Type B pancreatic cell (in vitro differentiated cells): ENCODE data around the gene EFNA5. TPM values are rescaled to one million over a fixed set of nuclear protein-coding genes. Genes with fewer than 3 reads are reported as not detected.

Experiments
- DNase-seq: peaks from one replicate; pipeline ENCODE4 v3.0.0; 2021; ENCODE audit warnings: mixed read lengths; ENCODE audit not compliant: unreplicated experiment; ENCODE audit errors: extremely low spot score
- H3K27ac Mint-ChIP-seq: 2 replicates; pipeline ENCODE4 v1.8.0; 2021; ENCODE audit warnings: mild to moderate bottlenecking, mixed read lengths
- H3K27me3 Mint-ChIP-seq: 2 replicates; pipeline ENCODE4 v1.8.0; 2021; ENCODE audit warnings: mixed read lengths
- H3K36me3 Mint-ChIP-seq: 2 replicates; pipeline ENCODE4 v1.8.0; 2021; ENCODE audit warnings: mixed read lengths
- H3K4me1 Mint-ChIP-seq: one replicate; pipeline ENCODE4 v1.8.0; 2021; ENCODE audit warnings: mixed read lengths; ENCODE audit not compliant: unreplicated experiment
- H3K4me3 Mint-ChIP-seq: 2 replicates; pipeline ENCODE4 v1.8.0; 2021; ENCODE audit warnings: mild to moderate bottlenecking, mixed read lengths
- H3K9me3 Mint-ChIP-seq: 2 replicates; pipeline ENCODE4 v1.8.0; 2021; ENCODE audit warnings: mixed read lengths
- CTCF ChIP-seq: fragments of 200-600 bp; sonication (generic); conservative IDR thresholded peaks from 2 replicates; pipeline ENCODE4 v1.5.0; 2021; ENCODE audit warnings: antibody characterized with exemption, mild to moderate bottlenecking
- total RNA-seq: library from RNA; stranded (reverse); gene quantifications from 2 replicates; pipeline ENCODE4 v1.2.1, GENCODE V29; 2021; ENCODE audit warnings: low replicate concordance

The EFNA5 gene
- total RNA-seq, 1 donor from 2014 or later, result 65.0 TPM

DNA sequence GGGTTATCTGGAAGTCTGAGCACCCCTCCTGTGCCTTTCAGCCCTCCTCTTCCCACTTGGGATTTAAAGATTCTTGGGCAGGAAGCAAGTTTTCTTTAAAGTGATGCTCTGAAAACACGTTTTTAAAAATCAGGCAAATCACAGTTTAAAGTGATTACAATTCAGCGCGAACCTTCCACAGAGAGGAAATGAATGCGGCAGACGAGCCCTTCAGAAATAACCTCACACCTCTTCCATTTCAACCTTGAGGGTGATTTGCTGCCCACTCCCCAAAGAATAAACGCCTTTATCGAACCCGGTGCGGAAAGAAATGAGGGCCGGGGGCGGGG is 2.3 kb upstream of the EFNA5 start:
- Mint-ChIP-seq H3K27ac (peak overlapping the region; percentile 86), H3K27me3 (peaks cover 9% of the 10 kb centered on the region), H3K4me1 (peaks cover 13% of the 10 kb centered on the region), H3K9me3 (no peaks in the 10 kb centered on the region), H3K4me3 (peak overlapping the region; percentile 98), H3K36me3 (no peaks in the 10 kb centered on the region)
- no peak for DNase-seq
- TF ChIP-seq CTCF, result no peak

- H3K27ac Mint-ChIP-seq, result peak overlapping the region; percentile 86
- no peaks in the 10 kb centered on the region for H3K9me3 Mint-ChIP-seq
- no peaks in the 10 kb centered on the region for H3K36me3 Mint-ChIP-seq
- TF ChIP-seq CTCF, result no peak
- peak; percentile 87 for DNase-seq
- H3K4me3 Mint-ChIP-seq, result peak overlapping the region; percentile 98
- H3K4me1 Mint-ChIP-seq, result peaks cover 14% of the 10 kb centered on the region
- H3K27me3 Mint-ChIP-seq, result peaks cover 9% of the 10 kb centered on the region
Observed at GRCh38 chr5:107672211-107673038, 1.7 kb upstream of the EFNA5 start.

GRCh38 chr5:107671742-107672210 is 1.0 kb upstream of the EFNA5 start:
- H3K27ac Mint-ChIP-seq, result peak overlapping the region; percentile 86
- no peaks in the 10 kb centered on the region for H3K36me3 Mint-ChIP-seq
- peaks cover 9% of the 10 kb centered on the region for H3K27me3 Mint-ChIP-seq
- peak overlapping the region; percentile 98 for H3K4me3 Mint-ChIP-seq
- H3K9me3 Mint-ChIP-seq, result no peaks in the 10 kb centered on the region
- peaks cover 14% of the 10 kb centered on the region for H3K4me1 Mint-ChIP-seq
- DNase-seq, result no peak
- TF ChIP-seq CTCF, result no peak

- Mint-ChIP-seq H3K27ac (peak overlapping the region; percentile 82), H3K9me3 (no peaks in the 10 kb centered on the region), H3K27me3 (peaks cover 9% of the 10 kb centered on the region)
Observed at GRCh38 chr5:107670087-107670931, 428 bp downstream of the EFNA5 start.

More at GRCh38 chr5:107670087-107670931, 428 bp downstream of the EFNA5 start:
- H3K36me3 Mint-ChIP-seq, result no peaks in the 10 kb centered on the region
- H3K4me3 Mint-ChIP-seq, result peak overlapping the region; percentile 98
- peak; percentile 75 for DNase-seq
- H3K4me1 Mint-ChIP-seq, result peaks cover 20% of the 10 kb centered on the region
- TF ChIP-seq CTCF, result no peak
